GOT3 (cell line): Measurements from ENCODE around the gene UGT8.
"Not testable (repeated sequence)": the region's sequence is repeated elsewhere in the genome, so short reads cannot be mapped to it uniquely, and the experiment has no call there.

Experiments used
- DNase-seq: peaks from one replicate; lab custom pipeline; 2025; ENCODE audit warnings: mixed read lengths; lab: John Stamatoyannopoulos, UW

Gene UGT8

GRCh38 chr4:114598191-114599121 lies at the start of gene UGT8:
Gene UGT8, plus strand, starts transcription at chr4:114598807. Its CDS starts 24,074 bp downstream, at chr4:114622881.
- no peak for DNase-seq

- DNase-seq: no peak
Observed at GRCh38 chr4:114549638-114550037, 49.0 kb upstream of the UGT8 start.

- no peak for DNase-seq
Observed at GRCh38 chr4:114558446-114559020, 40.1 kb upstream of the UGT8 start.

- no peak for DNase-seq
Observed at GRCh38 chr4:114561590-114561989, 37.0 kb upstream of the UGT8 start.

GRCh38 chr4:114562176-114562904 lies 36.3 kb upstream of the UGT8 start:
- no peak for DNase-seq

GRCh38 chr4:114563536-114564315 lies 34.9 kb upstream of the UGT8 start:
- DNase-seq: no peak

GRCh38 chr4:114577386-114577785 lies 21.2 kb upstream of the UGT8 start:
- no peak for DNase-seq

- no peak for DNase-seq
Observed at GRCh38 chr4:114582621-114583020, 16.0 kb upstream of the UGT8 start.

- no peak for DNase-seq
Observed at GRCh38 chr4:114588305-114588704, 10.3 kb upstream of the UGT8 start.

- DNase-seq: not testable (repeated sequence)
Observed at GRCh38 chr4:114590360-114590759, 8.2 kb upstream of the UGT8 start.

- DNase-seq: no peak
Observed at GRCh38 chr4:114593526-114593925, 5.1 kb upstream of the UGT8 start.

GRCh38 chr4:114595207-114595606 lies 3.4 kb upstream of the UGT8 start:
- DNase-seq: no peak

- DNase-seq: no peak
Observed at GRCh38 chr4:114595921-114596320, 2.7 kb upstream of the UGT8 start.

GRCh38 chr4:114597410-114598115 lies 1.0 kb upstream of the UGT8 start:
- no peak for DNase-seq

GRCh38 chr4:114599231-114599902 lies 760 bp downstream of the UGT8 start:
- DNase-seq: no peak

GRCh38 chr4:114599903-114600552 lies 1.4 kb downstream of the UGT8 start:
- DNase-seq: no peak

GRCh38 chr4:114600672-114601071 lies 2.1 kb downstream of the UGT8 start:
- DNase-seq: no peak

- no peak for DNase-seq
Observed at GRCh38 chr4:114601304-114602052, 2.9 kb downstream of the UGT8 start.

- DNase-seq: no peak
Observed at GRCh38 chr4:114603497-114603896, 4.9 kb downstream of the UGT8 start.
